HG03139 (cell line): Measurements from ENCODE around the gene SUPT20H.

Source experiments
- ATAC-seq: cut with Tn5 transposase; IDR thresholded peaks from one replicate; pipeline ENCODE4 v1.9.1; 2021; ENCODE audit not compliant: unreplicated experiment

SUPT20H gene

DNA sequence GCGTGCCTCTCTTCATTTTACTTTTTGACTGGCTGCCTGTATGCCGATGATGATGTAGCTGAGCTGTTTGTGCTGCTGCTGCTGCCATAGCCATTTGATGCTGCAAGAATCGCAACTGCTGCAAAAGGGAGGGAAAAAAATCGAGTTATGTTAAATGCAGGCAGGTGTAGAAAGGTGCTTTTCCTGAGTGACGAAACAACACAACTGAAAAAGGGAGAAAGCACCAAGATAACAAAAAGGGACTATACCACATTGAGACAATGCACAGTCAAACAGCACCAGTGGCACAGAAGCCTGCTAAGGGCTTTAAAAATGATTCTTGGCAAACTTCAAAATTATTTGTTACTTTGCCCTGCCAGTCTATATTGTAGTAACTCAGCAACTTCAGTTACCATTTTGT is 49.8 kb downstream of the SUPT20H start:
- no peak for ATAC-seq

DNA sequence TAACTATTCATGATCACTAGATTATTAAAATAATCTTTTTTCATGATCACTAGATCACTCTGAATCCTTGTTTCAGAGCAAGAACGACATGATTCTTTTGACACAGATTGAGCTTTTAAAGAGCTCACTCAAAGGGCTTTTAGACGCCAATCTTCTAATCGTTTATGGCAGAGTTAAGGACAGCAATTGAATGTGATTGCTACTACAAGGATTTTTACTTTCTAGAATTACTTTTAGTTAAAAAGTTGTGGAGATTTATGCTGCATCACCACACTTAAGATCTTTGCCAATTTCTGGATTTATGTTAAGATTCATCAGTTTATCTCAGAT is 57.6 kb downstream of the SUPT20H start:
- ATAC-seq: no peak

- peak; percentile 66 for ATAC-seq
Measured at GRCh38 chr13:36999054-36999714, 60.3 kb downstream of the SUPT20H start, which contains the start of gene ALG5. Gene ALG5 (minus strand): TSS chr13:36999340. CDS start chr13:36999300, 40 bp downstream.

DNA sequence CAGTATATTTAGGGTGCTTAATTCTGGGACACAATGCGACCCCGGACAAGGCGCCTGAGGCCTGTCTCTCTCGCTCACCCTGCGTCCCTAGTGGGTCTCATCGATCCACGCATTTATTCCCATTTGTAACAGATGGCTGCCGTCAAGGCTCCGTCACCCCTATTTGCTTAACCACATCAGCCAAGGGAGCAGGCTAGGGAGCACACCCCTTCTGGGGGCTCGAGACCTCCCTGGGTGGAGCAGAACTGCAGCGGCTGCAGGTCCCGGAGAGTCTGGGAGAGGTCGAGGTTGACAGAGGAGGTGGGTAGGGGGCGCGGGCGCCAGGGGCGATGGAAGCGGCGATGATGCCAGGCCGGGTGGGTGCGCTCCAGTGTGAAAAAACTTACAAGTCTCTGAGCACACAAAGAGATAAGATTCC is 60.9 kb downstream of the SUPT20H start:
- no peak for ATAC-seq

DNA sequence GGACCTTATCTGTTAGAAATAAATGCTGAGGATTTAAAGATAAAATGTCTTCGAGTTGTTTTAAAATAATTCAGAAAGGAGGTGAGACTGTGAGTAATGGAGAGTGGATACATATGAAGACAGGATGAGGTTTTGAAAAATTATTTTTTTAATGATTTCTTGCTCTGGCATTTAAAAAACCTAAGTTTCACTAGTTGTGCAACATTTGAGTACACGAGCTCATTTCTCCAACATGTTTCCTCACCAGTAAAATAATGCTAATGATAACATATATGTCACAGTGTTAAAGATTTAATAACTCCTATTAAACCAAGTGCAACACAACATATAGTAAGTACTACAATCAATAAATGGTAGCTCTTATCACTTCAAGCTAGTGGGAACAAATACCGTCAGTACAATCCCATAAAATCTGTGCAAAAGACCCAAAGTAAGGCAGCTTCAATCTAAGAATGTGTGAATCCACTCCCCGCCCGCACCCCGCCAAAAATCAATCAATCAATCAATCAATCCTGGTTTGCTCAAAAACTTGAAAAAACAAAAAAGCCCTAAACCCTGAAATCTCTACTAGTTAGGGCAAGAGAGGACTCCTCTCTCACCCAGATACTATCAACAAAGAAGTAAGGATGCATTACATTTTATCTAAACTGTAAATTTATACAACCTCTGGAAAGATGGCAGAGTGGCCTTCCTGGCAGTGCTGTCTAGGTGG is 61.6 kb downstream of the SUPT20H start:
- no peak for ATAC-seq

GRCh38 chr13:36992362-36992761 is 67.1 kb downstream of the SUPT20H start:
- no peak for ATAC-seq

- no peak for ATAC-seq
Measured at GRCh38 chr13:36986462-36987240, 72.8 kb downstream of the SUPT20H start.

DNA sequence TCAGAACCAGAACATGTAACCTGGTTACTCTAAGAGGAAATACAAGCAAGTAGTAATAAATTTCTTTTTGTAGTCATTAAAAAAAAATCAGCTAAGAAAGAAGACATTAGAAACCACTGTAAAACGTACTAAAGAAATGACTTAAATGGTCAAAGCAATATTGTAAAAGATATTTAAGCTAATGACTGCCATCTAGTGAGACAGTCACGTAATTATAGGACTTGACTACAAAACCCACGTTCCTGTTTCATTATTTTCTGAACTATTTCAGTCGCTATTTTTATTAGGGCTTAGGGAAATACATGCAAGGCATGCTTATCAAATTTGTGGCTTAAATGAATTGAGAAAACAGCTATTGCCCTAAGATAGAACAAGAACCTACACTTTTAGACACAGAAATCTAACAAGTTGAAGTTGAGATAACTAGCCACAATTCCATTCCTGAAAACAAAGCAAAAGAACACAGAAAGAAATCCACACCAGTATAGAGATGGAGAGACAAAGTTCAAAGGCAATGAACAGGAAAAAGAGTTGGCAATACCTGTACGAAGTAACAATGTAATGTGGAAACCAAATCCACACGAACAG is 78.2 kb downstream of the SUPT20H start:
- no peak for ATAC-seq

- ATAC-seq: no peak
Measured at GRCh38 chr13:36979361-36980050, 80.0 kb downstream of the SUPT20H start.

DNA sequence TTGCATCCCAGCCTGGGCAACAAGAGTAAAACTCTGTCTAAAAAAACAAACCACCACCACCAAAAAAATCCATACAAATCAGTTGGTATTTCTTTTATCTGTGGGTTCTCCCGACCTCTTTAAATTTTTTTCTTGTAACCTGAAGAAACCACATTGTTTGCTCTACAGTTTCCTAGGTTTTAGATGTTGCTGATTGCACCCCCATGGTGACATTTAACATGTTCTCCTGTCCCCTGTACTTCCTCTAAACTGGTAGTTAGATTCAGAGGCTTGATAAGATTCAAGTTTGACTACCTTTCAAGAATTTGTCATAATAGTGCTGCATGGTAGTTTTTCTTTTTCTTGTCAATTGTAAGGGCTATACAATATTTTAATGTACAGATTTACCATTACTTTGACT is 84.3 kb downstream of the SUPT20H start:
- ATAC-seq: no peak

DNA sequence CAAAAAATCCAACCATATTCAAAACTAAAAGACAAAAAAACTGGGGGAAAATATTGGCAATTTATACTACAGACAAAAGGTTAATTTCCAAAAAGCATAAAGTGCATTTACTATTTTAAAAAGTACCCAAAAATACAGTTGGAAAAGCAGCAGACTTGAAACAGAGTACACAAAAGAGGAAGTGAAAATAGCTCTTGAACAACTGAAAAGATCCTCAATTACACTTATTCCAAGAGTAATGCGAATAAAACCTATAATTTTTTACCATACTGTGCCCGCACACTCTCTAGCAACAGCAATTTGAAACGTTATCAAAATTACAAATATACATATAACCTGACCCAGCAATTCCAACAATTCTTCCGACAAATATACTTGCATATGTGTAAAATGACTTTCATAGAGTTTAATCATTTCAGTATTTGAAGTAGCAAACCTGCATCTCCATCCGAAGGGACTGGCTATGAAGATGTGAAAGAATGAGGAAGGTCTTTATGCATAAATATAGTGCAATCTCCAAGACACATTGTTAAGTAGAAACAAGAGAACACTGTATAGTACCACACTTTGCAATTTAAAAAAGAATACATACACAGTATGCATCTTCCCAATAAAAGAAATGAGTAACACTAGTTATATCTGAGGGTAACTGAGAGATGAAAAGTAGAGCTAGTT is 85.7 kb downstream of the SUPT20H start:
- peak; percentile 51 for ATAC-seq

DNA sequence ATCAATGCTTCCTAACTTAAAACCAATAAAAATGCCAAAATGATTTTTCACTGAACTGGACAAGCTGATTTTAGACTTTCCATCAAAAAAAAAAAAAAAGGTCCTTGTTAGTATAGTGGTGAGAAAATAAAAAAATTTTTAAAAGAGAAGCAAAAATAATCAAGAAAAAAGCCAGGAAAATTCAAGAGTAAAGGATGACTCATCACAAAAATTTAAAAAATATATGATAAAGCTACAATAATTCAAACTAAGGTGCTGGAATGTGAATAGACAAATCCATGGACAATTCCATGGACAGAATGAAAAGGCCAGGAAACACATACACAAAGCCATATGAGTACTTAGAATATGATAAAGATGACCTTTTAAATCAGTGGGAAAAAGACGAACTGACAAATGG is 86.5 kb downstream of the SUPT20H start:
- no peak for ATAC-seq

- no peak for ATAC-seq
Measured at GRCh38 chr13:36966404-36966803, 93.1 kb downstream of the SUPT20H start.

- no peak for ATAC-seq
Measured at GRCh38 chr13:36965767-36966166, 93.7 kb downstream of the SUPT20H start.

DNA sequence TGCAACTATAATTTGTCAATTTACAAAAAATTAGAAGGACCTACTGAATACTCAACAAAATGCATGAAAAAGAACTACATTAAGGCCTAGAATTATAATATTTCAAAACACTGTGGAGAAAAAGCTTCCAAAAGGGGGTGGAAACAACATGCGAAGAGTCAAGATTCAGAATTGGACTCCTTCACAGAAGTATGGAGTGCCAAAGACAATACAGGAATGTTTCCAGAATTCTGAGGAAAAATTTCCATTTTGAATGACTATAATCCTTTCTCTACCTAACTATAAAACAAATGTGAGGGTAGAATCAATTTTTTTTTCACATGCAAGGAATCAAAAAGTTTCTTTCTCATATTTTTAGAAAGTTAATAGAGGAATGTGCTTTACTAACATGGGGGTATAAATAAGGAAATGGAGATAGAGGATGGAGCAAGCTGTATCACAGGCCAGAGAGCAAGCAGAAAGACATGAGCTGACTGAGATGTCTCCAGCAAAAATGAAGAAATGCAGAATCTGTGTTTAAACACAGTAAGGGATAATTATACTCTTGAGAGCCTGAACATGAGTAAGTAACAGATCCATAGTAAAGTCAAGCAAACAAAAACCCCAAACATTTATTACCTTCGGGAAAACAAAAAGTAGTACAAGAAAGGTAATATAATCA is 99.9 kb downstream of the SUPT20H start:
- no peak for ATAC-seq
